HL-60/S4 treated with phorbol 12-myristate 13-acetate at 8.2 ng/mL for 4 days and 3 days (cell line): ENCODE results near the gene AFTPH.

Experiments
- in situ Hi-C: fragments of 300-500 bp; cut with MboI; formaldehyde crosslinking; loops from 2 replicates; pipeline ENCODE4 v1.15.0; 2022; ENCODE audit warnings: low sequenced_read_pairs

AFTPH gene

DNA sequence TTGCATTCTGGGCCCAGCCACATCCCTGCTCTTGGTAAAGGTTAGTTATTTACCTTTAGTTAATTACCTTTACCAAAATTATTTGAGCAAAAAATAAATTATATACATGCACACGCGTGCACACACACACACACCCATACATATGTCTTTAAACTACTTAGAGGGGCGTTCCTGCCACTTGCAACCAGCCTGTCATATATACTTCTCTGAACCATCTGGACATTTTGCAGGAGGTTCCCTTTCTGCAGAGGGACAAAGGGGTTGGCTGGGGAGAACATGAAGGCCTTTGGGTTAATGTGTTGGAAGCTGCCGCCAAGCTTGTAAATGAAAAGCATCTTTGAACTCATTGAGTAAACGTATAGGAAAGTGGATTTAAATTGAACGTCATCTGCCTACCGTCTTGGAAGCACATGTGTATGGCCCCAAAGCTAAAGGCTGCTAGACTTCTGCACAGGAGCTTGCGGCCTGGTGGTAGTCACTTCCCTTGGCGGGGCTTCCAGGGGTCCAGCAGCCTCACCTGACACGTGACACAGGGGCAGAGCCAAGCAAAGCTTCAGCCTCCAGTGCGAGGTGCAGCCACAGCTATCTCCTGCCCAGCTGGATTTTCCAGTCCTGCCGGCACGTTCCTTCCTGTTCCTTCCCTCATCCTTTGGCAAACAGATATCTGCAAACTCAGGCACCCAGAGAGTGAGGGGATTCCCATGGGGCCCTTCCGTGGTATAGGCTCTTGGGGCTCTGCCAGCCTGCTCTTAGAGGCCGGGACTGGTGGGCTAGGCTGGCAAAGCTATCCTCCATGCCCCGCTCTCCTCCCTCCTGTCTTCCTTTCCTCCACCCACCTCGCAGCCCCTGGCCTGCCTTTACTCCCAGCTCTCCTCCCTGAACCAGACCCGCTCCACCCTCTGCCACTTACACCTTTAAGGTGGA, 83.5 kb downstream of the AFTPH start:
- in situ Hi-C loops = no loop called here

DNA sequence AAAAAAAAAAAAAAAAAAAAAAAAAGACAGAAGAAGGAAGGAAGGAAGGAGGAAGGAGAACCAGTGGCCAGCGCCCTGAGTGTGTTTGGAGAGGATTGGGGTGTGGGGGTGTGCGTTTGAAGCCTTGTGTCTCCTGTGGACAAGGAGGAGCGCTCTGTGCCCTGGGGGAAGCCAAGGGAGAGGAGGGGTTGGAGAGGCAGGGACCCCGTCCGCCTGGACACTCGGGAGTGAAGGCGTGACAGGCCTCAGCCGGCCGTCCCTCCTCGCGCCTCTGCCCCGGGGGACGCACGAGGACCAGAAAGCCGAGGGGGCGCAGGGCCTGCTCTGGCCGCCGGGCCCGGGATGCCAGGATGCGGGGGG, 84.7 kb downstream of the AFTPH start:
- in situ Hi-C loops = no loop called here

DNA sequence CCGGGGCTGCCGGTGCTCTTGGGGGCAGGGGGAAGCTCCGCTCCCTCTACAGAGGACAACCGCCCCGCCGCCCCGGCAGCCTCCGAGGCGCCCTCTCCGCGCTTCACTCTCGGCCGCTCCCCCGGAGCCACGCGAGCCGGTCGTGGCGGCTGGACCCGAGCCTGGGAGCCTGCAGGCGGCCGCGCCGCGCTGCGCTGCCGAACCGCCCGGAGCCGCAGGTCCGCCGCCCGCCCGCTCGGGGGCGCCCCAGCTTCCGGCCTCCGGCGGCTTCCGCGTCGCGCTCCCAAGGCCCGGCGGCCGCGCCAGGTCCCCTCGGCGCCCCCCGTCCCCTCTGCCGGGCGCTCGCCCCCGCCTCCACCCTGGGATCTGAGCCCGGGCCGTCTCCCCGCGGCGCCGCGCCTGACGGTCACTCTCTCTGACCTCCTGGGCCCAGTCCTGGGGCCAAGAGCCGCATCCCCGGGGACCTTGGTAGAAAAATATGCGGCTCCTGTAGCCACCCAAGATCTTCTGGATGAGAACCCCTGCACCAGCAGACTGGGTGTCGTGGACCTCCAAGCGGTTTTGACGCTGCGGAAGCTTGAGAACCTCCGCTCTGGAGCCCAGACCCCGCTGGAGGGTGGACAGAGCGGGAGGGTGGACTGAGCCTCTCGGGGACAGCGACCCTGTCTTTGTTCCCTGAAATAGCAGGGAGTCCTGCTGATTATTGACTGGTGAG, 85.3 kb downstream of the AFTPH start:
- in situ Hi-C loops = no loop called here

DNA sequence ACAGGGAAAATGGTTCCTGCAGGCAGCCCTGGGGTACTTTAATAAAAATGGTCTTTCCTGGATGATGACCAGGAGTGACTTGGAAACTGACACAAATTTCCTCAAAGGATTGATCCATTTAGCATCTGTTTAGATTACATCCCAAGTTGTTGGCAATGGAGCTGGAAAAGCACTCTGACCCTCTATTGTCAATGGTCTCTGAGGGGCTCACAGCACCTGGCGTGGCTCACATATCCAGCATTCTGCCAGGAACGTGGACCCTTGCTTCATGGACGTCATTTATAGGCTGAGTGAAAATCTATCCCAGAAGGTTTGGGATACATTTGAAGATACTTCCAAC, 85.8 kb downstream of the AFTPH start:
- in situ Hi-C loops = no loop called here

DNA sequence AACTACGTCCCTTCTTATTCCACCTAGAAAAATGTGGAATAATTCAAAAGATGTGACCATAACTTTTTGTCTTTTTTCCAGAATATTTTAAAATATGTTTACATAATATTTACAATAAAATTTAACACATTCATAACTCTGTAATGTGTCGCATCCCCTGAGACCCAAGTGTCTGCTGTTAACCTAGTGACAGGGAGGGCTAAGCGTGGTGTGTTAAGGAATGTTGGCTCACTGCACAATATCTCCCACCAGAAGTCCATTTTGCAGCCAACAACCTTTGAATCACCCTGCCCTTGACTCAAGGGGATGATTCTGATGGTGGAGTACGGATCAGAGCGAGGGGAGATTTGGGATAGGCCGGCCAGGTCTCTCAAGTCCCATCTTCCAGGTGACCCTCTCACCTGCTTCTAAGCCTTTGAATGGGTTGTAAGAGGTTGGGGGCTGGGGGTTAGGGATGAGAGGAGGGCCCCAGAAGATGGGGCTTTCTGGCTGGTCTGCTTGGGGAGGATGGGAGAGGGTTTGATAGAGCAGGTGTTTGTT, 86.3 kb downstream of the AFTPH start:
- in situ Hi-C loops = no loop called here

DNA sequence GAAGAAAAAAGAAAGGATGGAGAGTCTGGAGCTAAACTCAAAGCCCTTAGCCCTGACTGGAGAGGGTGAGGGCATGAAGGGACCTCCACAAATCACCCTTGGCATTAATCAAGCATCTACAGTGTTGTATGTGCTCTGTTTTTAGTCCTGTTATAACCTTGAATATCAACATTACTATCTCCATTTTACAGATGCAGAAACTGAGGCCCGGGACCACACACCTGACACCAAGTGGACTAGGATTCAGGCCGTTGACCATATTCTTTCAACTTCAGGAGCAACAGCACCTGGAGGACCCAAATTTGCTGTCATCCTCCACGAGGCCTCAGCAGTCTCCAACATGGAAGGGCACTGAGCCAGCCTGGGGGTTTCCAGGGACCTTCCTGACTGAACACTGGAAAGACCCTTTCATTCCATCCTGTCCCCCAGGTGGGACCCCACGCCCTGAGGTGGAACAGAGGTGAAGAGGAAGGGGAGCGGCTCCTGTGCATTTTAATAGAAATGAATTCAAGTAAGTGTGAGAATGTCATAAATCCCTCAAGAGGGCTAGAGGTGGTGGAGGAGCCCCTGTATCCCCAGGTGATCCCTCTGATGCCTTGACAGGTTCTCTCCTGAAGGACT, 88.6 kb downstream of the AFTPH start:
- in situ Hi-C loops = no loop called here

DNA sequence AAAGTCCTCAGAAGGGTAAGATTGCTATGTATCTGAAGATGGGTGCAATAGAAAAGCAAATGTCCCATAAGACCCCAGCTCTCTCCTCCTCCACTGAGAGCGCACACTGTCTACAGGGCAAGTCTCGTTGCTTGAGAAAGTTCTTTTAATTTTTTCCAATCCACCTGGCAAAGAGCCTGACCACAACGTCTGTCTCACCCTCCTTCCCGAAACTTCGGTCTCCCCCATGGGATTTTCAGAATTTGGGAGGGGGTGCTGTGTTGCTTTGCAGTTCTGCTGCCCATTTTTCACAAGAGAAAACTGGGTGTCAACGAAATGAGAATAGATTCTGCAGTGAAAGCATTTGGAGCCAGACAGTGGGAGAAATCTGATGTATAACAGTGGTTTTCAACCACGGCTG, 89.1 kb downstream of the AFTPH start:
- in situ Hi-C loops = no loop called here

DNA sequence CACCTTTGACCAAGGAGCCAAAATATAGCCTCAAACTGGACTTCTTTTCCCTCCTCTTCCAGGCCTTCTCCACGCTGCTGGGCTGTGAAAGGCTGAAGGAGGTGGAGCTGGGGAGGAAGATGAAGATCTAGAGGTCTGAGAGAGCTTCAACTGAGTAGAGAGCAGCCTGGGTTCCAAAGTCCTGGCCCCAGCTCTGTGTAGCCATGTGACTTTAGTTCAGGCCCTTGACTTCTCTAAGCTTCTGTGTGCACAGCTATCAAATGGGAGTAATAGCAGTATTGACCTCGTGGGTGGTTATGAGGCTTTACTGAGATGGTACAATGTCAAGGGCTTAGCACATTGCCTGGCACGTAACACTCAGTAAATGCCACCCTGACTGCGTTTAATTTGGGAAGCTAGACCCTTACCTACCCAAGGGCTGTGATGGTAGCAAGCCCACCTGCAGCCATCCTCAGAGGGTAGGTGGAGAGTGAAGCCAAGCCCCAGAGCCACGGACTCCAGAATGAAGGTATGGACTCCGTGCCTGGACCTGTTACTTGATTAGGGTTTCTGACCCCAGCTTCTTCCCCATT, 91.2 kb downstream of the AFTPH start:
- in situ Hi-C loops = no loop called here

DNA sequence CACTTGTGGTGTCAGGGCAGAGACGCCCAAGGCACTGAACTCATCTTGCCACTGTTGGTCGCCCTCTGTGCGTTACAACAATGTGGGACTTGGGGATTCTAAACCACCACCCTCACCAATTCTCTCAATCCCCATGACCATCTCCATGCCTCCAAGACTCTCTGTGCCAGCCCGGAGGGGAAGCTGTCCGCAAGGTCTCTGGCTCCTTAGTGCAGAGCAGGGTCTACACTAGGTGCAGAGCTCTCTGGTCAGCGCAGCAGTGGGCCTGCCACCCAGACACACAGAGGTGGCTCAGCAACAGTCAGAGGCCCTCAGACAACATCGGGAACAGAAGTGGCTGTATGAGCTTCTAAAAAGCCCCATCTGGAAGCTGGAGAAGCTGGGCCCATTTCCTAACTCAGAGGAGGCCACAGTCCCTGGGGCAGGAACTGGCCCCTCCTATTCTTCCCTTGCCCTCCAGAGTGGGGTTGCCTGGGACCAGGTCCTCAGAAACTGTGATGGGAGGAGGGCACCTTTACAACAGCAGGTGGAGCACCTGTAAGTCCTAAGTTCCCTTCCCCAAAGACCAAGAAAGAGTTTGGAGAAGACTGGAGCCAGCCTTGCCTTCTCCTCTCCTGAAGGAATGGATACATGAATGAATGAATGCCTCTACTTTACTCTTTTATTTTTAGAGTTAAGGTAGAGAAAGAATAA, 91.9 kb downstream of the AFTPH start:
- in situ Hi-C loops = no loop called here

DNA sequence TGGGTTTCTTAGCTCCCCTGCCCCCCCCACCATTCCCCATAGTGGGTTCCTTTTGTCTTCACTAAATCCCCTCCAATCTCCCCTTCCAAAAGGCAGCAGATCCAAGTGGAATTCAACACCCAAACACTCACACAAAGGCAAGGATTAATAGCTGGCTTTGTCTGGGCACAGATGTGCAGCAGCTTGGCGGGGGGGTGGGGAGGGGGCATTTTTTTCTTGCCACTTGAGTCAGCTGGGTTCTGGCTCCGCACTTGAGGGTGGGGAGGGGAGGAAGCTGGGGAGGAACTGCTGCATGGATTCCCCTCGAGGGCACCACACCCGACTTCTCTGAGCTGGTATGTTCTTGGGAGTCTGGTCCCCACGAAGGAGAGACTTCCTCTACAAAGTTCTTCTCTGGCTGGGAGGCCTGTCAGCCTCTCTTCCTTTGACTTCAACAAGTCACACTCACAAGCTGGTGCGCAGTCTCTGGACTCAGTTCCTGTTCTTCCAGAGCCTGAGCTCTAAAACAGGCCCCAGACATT, 93.6 kb downstream of the AFTPH start:
- in situ Hi-C loops = no loop called here

DNA sequence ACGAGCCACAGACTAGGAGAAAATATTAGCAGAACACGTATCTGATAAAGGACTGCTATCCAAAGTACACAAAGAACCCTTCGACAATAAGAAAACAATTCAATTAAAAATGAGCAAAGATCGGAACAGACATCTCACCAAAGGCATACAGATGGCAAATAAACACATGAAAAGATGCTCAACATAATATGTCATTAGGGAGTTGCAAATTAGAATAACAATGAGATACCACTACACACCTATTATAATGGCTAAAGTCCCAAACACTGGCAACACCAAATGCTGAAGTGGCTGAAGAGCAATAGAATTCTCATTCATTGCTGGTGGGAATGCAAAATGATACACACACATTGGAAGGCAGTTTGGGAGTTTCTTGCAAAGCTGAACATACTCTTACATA, 96.5 kb downstream of the AFTPH start:
- in situ Hi-C loops = no loop called here

DNA sequence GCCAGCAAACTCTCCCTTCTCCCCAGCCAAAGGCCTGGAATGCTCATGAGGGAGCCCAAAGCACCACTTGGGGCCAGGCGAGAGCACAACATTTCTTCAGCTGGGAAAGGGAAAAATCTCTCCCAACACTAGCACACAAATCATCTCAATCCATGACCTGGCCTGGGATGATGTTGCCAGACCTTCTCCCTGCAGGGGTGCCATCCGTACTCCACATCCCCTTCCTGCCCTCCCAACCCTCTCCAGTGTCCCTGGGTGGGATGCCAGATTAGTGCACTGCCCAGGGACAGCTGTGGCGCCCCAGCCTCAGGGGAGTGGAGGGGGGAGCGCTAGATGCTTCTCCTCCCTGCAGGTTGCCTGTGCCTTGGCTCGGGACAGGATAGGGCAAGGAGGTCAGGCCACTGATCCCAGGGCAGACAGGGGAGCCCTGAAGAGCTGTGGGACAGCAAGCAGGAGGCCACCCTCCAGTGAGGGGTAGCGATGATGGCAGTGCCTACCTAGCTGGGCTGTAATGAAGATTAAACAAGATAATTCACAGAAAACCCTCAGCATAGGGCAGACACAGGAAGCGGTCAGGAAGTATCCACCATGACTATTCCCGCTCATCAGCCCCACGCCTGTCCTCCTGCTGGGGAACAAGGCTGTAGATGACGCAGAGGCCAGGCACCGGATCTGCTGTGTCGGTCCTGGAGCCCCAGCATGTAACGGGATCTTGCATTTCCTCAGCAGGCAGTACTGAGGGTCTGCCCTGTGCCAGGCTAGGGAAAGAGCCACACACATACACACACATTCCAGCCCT, 98.5 kb downstream of the AFTPH start:
- in situ Hi-C loops = no loop called here

DNA sequence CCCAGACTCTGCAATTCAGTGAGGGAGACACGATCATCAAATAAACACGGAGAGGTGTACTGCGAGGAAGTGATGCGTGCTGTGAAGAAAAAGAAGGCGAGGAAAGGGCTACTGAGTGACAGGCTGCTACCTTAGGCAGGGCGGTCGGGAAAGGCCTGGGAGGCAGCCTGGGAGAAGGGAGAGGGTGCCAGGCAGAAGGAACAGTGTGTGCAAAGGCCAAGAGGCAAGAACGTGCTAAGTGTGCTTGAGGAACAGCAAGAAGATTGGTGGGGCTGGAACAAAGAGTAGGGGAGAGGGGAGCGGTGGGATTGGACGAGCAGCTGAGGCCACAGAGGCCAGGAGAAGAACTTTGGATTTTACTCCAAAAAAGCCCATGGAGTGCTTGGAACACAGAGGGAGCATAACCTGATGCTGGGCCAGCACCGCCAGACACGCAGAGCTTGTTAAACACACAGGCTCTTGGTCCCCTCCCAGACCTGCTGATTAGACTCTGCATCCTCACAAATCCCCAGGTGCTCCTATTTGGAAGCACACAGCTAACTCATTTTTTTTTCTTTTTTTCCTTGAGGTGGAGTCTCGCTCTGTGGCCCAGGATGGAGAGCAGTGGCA, 99.2 kb downstream of the AFTPH start:
- in situ Hi-C loops = no loop called here

DNA sequence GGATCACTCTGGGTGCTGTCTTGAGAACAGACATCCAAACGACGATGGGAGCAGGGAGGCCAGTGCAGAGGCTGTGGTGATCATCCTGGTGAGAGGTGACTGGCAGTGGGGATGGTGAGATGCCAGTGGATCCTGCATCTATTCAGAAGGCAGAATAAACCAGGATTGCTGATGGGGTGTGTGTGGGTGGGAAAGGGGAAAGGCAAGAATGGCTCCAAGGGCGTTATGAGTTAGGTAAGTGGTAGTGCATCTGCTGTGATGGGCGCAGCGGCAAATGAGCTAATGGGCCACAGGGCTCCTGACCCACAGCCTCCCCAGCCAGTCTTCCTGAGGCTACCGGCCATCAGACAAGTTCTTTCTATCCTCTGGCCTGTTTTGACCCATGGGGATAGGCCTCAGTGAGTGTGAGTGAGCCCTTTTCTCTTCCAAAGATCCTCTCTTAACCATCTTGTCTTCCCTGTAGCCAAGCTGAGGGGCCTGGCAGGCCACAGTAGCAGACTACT, 100.0 kb downstream of the AFTPH start:
- in situ Hi-C loops = no loop called here

DNA sequence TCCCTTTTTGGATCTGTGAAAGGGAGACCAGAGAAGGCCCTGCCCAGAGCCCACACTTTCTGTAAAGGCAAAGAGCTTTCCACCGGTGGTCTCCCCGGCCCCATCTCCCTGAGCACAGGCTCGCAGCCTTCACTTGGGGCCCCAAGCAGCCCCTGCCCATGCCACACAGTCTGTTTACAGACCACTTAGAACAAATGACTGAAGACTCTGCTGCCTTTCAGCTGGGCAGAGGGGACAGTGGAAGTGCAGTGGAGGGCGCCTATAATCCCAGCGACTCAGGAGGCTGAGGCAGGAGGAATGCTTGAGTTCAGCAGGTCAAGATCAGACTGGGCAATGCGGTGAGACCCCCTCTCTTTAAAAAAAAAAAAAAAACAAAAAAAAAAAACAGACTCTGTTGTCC, 100.7 kb downstream of the AFTPH start:
- in situ Hi-C loops = no loop called here

DNA sequence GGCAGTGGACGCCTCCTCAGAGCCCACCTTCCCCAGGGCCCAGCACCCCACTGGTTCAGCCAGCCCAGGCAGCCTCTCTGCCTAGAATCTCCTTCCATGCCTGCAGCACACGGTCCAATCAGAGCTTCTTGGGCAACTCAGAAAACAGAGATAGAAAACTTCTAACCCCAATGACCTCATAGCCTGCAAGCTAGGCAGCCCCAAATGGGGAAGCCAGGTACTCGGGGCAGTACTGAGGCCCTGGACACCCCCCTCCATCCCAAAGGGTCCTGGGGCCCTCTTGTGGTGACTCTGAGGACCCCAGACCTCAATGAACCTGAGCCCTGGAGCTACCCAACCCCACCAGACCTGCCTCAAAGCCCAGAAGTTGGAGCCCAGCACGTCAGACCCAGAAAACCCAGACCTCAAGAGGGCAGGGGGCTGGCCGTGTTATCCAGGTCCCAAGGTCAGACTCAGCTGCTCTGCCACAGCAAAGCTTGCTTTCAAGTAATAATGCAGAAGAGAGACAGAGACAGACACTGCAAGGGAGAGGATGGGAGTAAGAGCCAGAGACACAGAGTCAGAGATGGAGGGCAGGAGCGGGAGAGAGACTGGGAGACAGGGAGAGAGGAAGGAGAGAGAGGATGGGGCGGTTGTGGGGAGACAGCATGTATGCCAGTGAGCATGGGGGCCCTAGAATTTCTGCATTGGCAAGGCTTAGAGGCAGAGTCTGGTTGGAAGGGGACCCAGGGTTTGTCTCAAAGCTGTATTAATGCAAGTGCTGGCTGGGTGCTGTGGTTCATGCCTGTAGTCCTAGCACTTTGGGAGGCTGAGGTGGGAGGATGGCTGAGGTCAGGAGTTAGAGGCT, 101.4 kb downstream of the AFTPH start:
- in situ Hi-C loops = no loop called here

DNA sequence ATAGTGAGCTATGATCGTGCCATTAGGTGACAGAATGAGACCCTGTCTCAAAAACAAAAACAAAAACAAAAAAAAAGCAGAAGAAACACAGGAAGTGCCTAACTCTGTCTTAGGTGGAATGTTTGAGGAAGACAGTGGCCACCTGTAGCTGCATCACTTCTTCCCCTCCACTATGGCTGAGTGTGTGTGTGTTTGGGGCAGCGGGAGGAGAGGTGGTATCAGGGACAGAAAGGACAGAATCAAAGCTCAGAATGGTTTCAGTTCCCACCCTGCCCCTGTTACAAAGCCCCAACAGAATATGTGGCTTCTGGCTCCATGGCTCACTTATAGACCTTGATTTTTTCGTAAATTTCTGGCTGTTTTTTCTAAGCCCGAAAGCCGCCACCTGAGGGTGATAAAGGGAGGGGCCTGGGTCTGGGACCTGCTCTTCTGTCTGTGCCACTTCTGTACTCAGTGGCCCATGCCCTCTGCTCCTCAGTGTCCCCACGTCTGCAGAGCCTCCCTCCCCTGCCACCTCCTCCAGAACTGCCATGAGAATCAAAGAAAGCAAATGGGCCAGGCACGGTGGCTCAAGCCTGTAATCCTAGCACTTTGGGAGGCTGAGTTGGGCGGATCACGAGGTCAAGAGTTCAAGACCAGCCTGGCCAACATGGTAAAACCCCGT, 102.2 kb downstream of the AFTPH start:
- in situ Hi-C loops = no loop called here
